Neural cell (in vitro differentiated cells): ENCODE results near the gene MYCBP2.

Experiments
- EP300 ChIP-seq: fragments of 450-650 bp; conservative IDR thresholded peaks from 2 replicates; pipeline ENCODE4 v1.6.1; 2014; ENCODE audit warnings: antibody characterized with exemption, mild to moderate bottlenecking, moderate library complexity; ENCODE audit not compliant: poor library complexity, severe bottlenecking
- TF ChIP-seq, protein P1 (sequence below): fragments of 450-650 bp; IDR thresholded peaks from 2 replicates; pipeline ENCODE4 v1.5.1; 2014; ENCODE audit warnings: antibody characterized with exemption, mild to moderate bottlenecking, moderate library complexity; ENCODE audit not compliant: poor library complexity, severe bottlenecking

DNA sequence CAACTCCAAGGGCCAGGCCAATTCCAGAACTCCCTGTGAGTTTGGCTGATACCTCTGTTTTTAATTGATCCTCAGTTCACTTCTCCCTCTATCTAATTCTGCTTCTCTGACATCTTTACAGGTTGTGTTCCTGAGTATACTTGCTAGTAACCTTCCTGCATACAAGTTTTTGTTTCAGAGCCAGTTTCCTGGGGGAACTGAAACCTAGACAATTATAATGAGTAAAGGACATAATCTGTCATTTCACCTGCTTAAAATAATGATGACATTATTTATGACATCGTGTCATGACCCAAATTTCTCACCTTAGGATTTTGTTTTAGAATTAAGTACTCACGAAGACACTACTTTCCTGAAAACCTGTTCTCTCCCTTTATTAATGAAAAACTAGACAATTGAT lies 12.5 kb upstream of the MYCBP2 start:
- TF ChIP-seq, protein P1, sequence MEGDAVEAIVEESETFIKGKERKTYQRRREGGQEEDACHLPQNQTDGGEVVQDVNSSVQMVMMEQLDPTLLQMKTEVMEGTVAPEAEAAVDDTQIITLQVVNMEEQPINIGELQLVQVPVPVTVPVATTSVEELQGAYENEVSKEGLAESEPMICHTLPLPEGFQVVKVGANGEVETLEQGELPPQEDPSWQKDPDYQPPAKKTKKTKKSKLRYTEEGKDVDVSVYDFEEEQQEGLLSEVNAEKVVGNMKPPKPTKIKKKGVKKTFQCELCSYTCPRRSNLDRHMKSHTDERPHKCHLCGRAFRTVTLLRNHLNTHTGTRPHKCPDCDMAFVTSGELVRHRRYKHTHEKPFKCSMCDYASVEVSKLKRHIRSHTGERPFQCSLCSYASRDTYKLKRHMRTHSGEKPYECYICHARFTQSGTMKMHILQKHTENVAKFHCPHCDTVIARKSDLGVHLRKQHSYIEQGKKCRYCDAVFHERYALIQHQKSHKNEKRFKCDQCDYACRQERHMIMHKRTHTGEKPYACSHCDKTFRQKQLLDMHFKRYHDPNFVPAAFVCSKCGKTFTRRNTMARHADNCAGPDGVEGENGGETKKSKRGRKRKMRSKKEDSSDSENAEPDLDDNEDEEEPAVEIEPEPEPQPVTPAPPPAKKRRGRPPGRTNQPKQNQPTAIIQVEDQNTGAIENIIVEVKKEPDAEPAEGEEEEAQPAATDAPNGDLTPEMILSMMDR: no peak
- TF ChIP-seq EP300: no peak
